Daoy (cell line): ENCODE measurements around the gene CLDN24. TPM values are rescaled to one million over a fixed set of nuclear protein-coding genes. Genes with fewer than 3 reads are reported as not detected.
"Not testable (repeated sequence)": the region's sequence is repeated elsewhere in the genome, so short reads cannot be mapped to it uniquely, and the experiment has no call there.

Experiments
- DNase-seq: peaks from one replicate; pipeline ENCODE4 v3.0.0-alpha.2; 2015; ENCODE audit warnings: low read depth
- total RNA-seq: library from RNA; depleted of rRNA; stranded (reverse); fragments of >200 nt; shearing (Covaris generic); gene quantifications from 2 replicates; pipeline ENCODE4 v1.2.3, GENCODE V29; 2014

The CLDN24 gene
- total RNA-seq, 1 experiment from 2014 or later = not detected

DNA sequence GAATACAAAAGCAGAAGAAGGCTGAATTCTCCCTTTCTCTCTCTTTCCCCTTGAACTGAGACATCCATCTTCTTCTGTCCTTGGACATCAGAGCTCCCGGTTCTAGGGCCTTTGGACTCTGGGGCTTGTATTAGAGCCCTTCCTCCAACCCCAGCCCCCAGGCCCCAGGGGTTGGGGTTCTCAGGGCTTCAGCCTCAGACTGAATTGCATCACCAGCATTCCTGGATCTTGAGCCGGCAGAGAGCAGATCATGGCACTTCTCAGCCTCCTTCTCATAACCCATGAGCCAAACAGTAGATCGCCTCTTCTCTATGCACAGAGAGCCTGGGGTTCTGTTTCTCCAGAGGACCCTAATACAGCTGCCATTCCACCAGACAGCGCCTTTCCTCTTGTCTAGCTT, 25.3 kb upstream of the CLDN24 start:
- DNase-seq = no peak

DNA sequence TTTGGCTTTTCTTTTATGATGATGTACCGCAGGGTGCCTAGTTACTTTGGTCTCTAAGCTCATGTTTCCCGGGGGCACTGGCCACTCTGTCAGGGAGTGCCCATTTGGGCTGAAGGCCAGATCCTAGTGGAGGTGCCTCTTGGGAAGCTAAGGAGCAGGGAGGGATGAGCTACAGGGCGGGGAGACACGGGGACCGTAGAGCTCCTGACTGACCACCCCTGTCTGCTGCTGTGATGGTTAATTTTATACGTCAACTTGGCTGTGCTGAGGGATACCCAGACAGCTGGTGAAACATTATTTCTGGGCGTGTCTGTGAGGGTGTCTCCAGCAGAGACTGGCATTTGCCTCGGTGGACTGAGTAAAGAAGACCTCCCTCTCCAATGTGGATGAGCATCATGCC, 24.9 kb upstream of the CLDN24 start:
- DNase-seq = no peak

DNA sequence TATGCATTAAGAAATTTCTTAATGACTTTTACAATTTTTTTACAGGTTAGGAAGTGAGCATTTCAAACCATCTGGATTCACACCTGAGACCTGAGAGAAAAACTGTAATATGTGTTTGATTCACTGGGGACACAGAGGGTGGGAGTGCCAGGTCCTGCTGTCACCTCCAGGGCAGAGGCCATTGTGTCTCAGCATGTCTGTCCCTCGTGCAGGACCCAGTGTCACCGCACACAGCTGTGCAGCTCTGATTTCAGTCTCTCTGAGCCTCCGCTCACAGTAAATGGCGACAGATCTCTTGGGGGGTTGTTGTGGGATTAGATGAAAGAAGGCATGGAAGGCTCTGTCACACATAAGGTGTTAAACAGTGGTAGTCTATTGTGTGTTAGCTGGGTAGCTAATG, 23.0 kb upstream of the CLDN24 start:
- no peak for DNase-seq

DNA sequence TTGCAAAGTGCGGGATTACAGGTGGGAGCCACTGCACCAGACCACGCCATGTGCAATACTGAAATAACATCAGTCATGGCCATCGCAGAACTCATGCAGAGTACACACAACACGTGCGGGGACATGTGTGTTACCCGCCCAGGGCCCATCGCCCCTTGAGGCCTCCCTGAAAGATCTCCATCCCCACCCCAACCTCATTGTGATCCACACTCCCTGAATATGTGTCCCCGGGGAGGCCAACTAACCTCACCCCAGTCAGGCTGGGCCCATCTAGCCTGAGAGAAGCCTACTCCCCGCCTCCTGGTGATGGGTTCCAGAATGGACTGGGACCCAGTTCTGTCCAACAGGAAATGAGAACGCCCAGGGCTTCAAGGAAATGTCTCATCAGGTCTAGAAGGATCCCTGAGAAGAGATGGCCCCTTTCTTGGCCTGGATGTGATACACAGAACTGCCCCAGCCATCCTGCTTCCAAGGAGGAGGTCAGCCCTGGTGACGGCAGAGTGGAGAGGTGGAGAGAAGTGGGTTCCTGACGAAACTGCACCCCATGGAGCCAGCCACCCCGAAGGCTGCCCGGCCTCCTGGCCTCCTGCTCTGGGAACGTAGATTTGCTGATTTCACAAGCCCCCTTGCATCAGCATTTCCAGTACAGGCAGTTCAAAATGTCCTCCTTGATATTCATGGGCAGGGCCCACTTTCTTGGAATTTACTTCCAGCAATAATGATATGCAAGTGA, 22.5 kb upstream of the CLDN24 start:
- DNase-seq = no peak

DNA sequence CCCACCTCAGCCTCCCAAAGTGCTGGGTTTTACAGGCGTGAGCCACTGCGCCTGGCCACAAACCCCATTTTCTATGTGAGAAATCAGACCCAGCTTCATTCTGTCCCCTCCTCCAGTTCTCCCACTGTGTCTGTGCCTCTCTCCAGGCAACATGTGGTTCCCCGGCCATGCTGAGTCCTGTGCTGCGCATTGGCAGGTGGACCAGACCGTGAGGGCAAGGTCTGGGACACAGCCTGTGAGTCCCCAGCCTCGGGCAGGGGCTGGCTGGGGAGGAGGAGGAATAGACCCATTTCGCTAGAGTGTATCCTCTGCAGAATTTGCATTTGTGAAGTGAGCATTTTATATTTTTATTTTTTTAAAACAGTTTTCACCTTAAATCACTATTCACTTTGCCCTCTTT, 21.5 kb upstream of the CLDN24 start:
- DNase-seq = no peak

DNA sequence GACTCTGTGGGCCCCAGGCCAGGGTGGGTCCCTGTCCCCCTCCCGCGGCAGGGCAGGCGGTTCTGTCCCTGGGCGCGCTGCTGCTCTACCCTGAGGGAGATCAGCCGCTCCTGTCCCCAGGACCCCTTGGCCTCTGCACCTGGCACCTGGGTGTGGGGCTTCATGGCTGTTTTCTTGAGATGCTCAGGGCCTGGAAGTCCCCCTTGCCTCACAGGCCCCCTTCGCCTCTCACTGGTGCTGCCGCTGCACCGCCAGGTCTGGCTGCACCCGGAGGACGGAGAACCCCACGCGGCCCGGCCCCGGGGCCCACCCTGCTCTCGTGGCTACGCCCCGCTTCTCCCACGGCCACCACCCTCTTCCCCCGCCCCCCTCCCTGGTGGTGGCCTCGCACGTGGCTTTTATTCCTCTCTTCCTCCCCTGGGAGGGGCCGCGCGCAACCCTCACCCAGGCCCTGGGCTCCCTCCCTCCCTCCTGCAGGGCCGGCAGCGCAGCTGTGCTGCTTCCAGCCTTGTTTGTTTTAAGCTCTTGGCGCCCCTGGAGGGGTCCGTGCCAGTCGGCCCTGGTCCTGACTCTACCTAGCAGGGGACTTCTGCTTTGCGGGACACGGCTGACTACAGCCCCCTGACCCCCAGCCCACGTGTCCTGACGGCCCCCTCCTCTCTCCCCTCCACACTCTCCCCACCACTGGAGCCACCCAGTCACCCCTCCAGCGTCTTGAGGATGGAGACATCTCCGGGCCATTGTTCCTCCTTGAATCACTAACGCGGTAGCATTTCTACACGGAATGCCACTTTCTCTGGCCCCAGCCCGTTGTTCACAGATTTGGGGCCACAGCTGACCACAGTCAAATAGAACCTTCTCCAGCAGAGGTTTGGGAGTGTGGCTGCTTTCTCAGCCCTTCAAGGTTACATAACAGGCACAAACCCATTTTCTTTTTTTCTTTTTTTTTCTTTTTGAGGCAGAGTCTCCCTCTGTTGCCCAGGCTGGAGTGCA, 20.6 kb upstream of the CLDN24 start:
- DNase-seq = no peak

DNA sequence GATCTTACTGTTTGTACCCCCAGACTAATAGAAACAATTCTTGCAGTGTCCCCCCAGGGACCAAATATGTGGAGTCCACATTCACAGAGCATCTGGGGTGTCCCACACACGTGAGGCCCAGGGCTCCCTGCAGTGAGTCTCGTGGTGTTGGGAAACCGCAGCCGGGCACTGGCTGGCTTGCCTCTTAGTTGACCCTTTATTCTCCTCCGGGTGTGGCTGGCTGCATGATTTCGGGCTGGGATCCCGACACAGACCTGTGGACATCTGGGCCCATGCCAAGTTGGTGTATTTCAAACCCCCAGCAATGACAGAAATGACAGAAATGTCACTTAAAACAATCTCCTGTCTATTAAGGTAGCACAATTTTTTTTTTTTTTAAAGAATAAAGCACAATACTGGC, 15.6 kb upstream of the CLDN24 start:
- DNase-seq = no peak

DNA sequence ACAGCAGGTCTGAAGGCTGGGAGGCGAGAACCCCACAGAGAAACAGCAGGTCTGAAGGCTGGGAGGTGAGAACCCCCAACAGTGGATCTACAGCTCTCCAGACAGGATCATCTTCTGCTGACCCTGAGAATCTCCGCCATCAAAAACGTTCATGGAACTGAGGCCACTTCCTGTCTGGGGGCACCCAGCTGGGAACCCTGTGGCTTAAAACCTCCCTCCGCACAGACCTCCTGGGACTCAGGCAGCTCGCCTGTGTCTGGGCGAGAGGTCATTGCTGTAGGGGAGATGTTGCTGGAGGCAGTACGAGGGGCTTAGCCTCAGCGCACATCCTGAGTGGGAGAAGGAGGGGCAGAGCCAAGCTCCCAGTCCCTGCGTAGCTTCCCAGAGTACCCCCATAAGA, 15.1 kb upstream of the CLDN24 start:
- no peak for DNase-seq

DNA sequence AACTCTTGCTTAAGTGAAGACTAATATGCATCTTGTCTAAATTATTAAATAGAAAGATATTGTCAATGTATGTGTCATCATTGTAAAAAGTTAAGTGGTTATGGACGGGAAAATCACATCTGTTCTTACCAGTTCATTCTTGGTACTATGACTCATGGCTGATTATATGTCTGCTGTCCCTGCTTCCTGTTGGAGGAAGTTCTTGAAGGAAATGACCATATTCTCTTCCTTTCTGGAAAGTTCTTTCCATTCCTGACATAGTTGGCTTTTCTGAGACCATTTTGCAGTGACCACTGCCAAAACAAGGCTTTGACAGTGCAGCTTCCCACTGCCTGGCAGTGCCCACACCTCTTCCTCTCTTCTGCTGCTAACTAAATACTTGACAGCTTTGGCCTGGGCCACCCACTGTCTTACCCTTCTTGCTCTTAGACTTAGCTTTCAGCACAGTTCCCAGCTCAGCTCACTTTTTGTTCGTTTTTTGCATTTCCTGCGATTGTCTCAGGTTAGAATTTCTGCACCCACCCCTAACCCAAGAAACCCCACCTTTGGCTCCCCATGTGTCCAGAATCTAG, 13.2 kb upstream of the CLDN24 start:
- peak; percentile 57 for DNase-seq

DNA sequence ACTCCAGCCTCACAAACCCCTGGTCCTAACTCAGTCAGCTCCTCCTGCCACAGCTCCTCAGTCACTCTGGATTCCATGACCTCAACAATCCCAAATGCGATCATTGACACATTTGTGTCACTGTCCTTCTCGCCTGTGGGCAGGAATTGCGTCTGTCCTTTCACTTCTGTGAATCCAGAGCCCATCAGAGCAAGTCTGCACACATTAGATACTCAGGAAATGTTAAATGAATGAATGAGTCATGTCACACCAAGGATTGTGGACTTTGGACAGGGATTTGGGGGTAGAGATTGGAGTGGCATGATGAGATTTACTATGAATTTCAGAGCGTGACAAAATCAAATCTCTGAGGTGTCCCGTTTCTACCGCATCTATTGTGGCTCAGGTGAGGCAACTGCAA, 11.8 kb upstream of the CLDN24 start:
- peak; percentile 33 for DNase-seq

DNA sequence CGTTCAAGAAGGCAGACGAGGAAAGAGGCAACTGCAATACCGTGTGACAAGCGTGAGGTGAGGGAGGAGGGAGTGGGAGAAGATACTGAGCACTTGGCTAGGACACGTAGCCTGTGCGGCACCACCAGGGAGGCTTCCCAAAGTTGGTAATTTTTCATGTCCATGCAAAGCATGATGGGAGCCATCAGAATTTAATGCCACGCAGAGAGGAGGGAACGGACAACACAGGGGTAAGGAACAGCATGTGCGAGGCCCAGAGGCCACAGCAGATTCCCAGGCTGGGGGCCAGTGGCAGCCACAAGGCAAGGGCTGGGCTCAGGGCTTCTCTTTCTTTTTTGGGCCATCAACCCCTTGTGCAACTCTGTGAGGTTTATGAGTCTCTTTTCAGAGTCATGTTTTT, 11.0 kb upstream of the CLDN24 start:
- no peak for DNase-seq

DNA sequence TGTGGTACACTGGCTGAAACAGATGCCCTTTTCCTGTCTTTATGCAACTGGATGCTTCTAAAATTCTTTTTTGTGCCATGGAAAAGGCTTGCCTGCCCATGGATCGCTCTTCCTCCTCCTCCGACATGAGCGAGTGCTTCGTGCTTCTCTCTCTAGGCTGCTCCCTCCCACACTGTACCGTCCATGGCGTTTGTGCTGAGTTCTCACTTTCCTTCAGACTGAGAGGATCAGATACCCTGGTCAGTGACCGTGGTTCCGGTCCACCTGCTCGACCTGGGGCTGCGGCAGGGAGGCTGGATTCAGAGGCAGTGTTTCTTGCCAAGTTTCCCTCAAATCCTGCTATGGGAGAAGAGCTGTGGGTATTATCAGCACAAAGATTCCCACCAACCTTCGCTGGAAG, 10.2 kb upstream of the CLDN24 start:
- DNase-seq = no peak

DNA sequence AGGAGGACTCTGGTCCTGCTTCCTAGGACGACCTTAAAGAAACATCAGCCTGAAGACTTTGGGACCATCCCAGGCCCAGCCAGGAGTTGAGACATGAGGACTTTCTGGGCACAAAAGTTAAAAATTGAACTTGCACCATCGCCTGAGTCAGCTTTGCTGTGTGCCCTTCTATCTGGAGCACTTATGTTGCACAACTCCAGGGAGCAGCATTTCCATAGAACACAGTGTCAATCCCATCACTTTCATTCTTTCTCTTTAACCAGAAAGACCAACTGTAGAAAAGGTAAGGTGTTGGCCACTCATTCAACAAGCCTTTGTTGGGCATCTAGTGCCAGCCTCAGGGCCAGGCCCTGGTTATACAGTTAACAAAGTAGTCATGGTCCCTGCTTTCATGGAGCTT, 8.6 kb upstream of the CLDN24 start:
- no peak for DNase-seq

DNA sequence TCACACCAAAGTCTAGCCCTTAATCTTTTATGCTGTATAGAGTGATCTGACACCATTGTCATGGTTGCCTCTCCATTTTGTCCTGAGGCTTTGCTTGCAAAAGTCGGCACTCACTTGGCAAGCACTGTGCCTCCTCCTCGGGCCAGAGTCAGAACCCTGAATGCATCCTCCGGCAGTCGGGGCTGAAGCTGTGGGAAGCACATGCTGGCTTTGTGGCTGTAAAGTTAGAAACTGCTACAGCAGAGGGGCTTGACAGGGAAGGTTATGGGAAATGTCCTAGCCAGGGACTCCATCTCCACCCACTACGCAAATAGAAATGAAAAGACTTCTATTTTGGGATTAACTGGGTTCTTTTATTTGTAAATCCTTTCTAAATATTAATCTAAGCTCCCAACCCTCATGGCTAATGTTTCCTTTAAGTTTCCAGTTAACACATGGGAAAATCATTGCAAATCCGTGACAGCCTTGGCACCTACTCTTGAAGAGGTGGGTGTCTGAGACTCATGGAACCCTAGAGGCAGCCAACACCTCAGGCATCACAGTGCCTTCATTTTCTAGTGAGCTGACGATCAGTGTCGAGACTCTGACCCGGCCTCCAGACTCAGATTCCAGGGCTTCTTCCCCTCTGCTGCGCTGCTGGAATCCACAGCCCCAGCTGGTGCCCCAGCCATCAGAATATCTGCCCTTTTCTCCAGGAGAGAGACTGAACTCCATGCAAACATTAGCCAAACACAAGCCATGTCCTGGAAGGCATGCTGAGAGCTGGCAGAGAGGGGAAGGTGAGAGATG, 7.9 kb upstream of the CLDN24 start:
- DNase-seq = no peak

DNA sequence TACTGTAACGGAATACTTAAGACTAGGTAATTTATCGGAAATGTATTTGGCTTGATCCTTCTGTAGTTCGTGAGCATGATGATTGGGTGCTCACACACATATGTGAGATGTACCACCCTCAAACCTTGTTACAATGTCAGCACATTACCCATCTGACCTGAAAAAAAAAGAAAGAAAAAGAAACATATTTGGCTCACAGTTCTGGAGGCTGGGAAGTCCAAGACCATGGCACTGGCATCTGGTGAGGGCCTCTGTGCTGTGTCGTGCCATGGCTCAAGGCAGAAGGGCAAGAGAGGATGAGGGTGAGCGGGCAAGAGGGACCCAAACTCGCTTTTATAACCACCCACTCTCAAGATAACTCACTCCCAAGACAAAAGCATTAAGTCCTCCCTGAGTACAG, 7.0 kb upstream of the CLDN24 start:
- DNase-seq = no peak

DNA sequence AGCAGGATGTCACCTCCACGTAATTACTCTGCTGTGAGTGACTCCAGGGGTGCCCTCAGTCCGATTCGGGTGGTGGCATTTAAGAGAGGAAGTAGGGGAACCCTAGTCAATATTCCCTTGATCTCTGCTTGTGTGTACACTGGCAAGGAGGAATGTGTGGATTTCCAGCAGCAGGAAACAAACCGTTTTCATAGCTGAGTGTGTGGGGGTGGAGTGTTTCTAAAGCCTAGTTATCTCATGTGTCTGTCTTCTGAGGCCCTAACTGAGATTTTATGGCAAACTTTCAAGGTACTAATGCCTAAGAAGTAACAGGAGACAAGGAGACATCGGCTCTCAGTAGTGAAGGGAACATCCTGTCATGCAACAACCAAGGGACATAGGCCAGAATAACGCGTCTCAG, 6.6 kb upstream of the CLDN24 start:
- no peak for DNase-seq

DNA sequence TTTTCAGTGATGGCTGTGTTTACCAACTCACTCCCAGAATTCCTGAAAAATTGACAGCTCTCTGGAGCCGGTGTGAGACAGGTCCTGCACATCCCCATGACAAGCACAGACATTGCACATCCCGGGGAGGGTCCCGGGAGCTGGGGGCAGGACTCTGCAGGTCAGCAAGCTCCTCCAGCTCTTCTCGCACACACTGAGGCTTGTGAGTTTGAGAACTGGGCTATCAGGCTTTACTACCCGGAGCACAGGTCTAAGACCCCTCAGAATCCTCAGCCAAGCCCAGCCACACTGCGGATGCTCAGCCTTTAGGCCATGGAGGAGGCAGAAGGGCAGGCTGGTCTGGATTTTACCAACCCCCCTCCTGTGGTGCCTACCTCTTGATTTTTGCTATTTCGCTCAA, 5.6 kb upstream of the CLDN24 start:
- DNase-seq = no peak

DNA sequence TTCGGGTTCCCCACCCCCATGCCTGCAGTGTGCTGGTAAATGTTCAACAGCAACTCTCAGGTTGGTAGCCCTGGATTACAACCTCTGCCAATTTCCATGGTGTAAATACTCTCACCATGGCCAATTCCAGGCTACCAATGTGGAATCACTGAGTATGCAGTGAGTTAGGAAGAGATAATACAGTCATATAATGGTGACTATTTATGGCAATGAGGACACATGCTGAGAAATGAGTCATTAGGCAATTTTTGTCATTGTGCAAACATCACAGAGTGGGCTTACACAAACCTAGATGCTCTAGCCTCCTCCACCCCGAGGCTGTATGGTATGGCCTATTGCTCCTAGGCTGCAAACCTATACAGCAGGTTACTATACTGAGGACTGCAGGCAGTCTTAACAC, 4.6 kb upstream of the CLDN24 start:
- peak; percentile 4 for DNase-seq

DNA sequence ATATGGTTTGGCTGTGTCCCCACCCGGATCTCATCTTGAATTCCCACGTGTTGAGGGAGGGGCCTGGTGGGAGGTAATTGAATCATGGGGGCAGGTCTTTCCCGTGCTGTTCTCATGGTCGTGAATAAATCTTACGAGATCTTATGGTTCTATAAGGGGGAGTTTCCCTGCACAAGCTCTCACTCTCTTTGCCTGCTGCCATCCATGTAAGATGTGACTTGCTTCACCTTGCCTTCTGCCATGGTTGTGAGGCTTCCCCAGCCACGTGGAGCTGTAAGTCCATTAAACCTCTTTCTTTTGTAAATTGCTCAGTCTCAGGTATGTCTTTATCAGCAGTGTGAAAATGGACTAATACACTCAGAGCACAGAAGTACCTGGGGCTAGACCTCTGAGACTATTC, 4.2 kb upstream of the CLDN24 start:
- DNase-seq = not testable (repeated sequence)

DNA sequence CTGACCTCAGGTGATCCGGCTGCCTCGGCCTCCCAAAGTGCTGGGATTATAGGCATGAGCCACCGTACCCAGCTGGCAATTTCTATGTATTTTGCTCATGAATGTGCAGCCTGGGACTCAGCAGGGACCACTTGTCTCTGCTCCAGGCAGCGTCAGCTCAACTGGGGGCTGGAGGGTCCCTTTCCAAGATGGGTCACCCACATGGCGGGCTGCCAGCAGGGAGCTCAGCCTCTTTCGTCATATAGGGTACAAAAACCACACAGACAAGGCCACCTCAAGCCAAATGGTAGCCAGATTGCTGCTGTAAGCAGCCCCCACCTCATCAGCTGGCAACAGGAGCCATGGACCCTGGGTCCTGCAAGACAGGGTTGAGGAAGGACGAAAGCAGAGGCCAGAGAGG, 2.4 kb upstream of the CLDN24 start:
- no peak for DNase-seq

DNA sequence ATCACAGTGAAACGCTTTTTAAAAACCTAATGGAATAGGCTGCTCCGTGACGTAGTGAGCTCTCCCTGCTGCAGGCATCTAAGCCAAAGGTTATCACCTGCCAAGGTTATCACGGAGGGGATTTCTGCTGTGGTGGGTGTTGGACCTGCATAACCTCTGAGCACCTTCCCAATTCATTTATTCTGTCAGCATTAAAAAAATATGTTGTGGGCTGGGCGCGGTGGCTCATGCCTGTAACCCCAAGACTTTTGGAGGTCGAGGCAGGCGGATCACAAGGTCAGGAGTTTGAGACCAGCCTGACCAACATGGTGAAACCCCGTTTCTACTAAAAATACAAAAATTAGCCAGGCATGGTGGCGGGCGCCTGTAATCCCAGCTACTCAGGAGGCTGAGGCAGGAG, 1.8 kb upstream of the CLDN24 start:
- DNase-seq = not testable (repeated sequence)

DNA sequence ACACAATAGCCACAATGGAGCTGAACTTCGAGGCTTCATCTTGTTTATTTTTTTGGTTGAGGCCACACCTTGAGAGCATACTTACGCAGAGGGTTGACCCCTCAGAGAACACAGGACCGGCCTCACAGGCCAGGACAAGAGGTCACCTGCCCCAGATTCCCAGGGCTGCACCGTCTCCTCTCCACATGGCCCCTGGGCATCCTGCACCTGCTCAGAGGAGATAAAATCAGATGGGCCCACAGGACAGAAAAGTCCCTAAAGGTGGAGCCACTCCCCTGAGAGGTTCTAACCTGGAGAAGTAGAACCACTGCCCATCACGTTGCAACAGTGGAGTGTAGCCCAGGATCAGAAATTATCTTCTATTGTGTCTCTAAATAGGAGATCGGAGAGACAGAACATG, 1.1 kb upstream of the CLDN24 start:
- no peak for DNase-seq
